ENCODE data around the gene ERGIC1. TPM values are rescaled to one million over a fixed set of nuclear protein-coding genes. Genes with fewer than 3 reads are reported as not detected.
A peak's percentile ranks its signal among the peaks of the same experiment; 100 is the strongest.

ERGIC1 gene
- total RNA-seq, 1 donor from 2014 or later: 177 TPM

DNA sequence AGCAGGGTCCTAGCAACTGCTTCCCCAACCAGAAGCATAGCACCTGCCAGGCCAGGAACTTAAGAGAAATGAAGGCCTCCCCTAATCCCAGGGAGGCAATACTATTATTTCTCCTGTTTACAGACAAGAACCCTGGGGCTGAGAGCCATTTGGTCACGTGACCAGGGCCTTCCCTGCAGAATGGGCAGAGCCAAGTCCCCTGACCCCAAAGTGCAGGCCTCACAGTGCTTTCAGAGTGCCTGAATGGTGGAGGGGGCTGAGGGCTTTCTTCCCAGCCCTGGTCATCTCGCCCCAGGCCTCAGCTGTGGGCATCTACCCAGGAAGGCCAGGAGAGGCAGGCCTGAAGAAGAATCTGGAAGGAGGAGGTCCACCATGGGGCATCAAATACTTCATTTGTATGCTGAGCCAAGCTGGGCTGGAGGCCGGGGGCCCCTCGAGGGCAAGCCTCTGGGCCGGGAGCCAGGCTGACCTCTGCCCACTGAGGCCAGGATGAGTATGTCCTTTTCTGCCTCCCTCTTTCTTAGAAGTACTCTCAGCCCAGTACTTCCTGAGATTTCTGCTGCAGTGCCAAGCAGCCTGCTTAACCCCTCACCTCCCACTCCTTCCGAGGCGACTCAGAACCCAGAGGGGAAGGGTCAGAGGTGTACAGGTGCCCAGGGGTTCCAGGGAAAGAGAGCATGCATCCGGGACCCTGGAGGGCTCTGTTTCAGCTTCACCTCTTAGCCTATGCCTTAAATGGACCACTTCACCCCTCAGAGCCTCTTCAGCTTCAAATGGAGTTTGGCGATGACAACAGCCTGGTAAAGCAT lies 44.2 kb upstream of the ERGIC1 start:
- TF ChIP-seq, protein P1, sequence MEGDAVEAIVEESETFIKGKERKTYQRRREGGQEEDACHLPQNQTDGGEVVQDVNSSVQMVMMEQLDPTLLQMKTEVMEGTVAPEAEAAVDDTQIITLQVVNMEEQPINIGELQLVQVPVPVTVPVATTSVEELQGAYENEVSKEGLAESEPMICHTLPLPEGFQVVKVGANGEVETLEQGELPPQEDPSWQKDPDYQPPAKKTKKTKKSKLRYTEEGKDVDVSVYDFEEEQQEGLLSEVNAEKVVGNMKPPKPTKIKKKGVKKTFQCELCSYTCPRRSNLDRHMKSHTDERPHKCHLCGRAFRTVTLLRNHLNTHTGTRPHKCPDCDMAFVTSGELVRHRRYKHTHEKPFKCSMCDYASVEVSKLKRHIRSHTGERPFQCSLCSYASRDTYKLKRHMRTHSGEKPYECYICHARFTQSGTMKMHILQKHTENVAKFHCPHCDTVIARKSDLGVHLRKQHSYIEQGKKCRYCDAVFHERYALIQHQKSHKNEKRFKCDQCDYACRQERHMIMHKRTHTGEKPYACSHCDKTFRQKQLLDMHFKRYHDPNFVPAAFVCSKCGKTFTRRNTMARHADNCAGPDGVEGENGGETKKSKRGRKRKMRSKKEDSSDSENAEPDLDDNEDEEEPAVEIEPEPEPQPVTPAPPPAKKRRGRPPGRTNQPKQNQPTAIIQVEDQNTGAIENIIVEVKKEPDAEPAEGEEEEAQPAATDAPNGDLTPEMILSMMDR (IDR thresholded peaks at IDR 0.05): no peak
- no peaks in the 10 kb centered on the region for H3K27me3 ChIP-seq (ENCODE audit: low read depth)
- no peaks in the 10 kb centered on the region for H3K36me3 ChIP-seq
- peak overlapping the region; percentile 82 for H3K27ac ChIP-seq
- H3K9me3 ChIP-seq: no peaks in the 10 kb centered on the region
- H3K4me1 ChIP-seq: peaks cover 57% of the 10 kb centered on the region
- H3K4me3 ChIP-seq: no peak overlapping the region
- DNase-seq (peak; percentile 80), ATAC-seq (peak; percentile 76 to 78)
- intact Hi-C loops (cut with DNase I): no loop called here

DNA sequence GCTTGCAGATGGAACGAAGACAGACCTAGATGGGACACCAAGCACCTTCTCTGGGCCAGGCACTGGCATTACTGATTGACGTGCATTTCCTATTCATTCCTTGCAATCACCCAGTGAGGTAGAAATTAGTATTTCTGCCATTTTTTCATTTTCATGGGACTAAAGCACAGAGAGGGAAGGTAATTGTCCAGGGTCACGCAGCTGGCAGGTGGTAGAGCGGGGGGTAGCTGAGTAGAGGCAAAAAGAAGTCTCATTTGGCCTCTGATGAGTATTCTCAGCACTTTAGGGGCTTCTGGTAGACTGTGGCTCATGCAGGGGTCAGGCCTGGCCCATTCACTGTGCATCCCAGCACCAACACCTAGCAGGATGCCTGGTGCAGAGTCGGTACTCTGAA lies 43.6 kb upstream of the ERGIC1 start:
- H3K4me3 ChIP-seq: no peak overlapping the region
- intact Hi-C loops (cut with DNase I): no loop called here
- TF ChIP-seq, protein P1 (IDR thresholded peaks at IDR 0.05): no peak
- DNase-seq: peak; percentile 21
- H3K9me3 ChIP-seq: no peaks in the 10 kb centered on the region
- H3K4me1 ChIP-seq: peaks cover 63% of the 10 kb centered on the region
- H3K27me3 ChIP-seq (ENCODE audit: low read depth): no peaks in the 10 kb centered on the region
- no peaks in the 10 kb centered on the region for H3K36me3 ChIP-seq
- no peak for ATAC-seq
- H3K27ac ChIP-seq: no peak overlapping the region

DNA sequence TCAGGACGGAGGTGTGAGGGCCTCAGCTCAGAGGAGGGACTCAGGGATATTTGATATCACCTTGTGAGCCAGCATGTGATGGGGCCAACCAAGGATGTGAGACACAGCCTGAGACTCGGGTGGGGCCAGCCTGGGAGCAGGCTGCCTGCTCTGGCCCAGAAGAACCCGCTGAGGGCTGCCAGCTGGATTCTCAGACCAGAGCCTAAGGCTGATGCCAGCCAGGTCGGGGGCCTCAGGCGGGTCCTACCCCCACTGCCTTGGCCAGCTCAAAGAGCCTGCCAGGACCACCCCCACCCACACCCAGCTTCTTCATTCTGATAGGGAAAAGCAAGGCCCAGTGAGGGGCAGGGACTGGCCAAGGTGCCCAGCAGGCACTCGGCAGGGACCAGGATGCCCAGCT lies 42.8 kb upstream of the ERGIC1 start:
- DNase-seq: peak; percentile 40
- H3K9me3 ChIP-seq: no peaks in the 10 kb centered on the region
- H3K27ac ChIP-seq: peak overlapping the region; percentile 2
- ATAC-seq: no peak
- H3K36me3 ChIP-seq: no peaks in the 10 kb centered on the region
- H3K4me1 ChIP-seq: peaks cover 71% of the 10 kb centered on the region
- no peaks in the 10 kb centered on the region for H3K27me3 ChIP-seq (ENCODE audit: low read depth)
- TF ChIP-seq, protein P1 (IDR thresholded peaks at IDR 0.05): no peak
- no peak overlapping the region for H3K4me3 ChIP-seq
- intact Hi-C loops (cut with DNase I): no loop called here

DNA sequence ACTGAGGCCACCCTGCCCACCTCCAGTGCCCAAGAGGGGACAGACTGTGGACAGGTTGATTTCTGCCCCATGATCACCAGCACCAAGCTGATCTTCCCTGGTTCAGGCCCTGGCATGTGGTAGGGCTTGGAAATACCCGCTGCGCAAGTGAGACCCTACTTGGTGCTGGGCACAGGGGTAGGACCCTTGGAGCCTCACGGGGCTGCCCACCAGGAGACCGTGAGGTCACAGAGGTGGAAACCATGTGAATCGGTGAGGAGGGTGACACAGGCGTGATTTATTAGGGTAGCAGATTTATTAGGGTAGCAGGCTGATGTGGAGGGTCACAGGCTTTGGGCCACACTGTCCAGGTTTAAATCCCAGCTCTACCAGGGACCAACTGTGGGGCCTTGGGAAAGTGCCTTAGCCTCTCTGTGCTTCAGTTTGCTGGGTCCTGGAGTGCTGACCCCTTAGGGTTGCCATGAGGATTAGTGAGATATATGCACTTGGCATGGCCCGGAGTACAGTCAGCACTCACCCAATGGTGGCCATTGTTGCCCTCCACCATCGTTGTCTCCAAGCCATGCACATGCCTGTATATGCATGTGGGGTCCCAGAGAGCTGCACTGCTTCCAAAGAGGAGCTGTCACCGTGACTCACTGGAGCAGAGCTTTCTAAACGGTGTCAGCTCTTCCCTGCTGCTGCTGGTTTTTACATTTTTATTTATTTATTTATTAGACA lies 42.2 kb upstream of the ERGIC1 start:
- no peaks in the 10 kb centered on the region for H3K36me3 ChIP-seq
- no peaks in the 10 kb centered on the region for H3K9me3 ChIP-seq
- intact Hi-C loops (cut with DNase I): no loop called here
- ATAC-seq: no peak
- H3K27ac ChIP-seq: peak overlapping the region; percentile 2
- H3K4me3 ChIP-seq: no peak overlapping the region
- no peak for DNase-seq
- H3K27me3 ChIP-seq (ENCODE audit: low read depth): no peaks in the 10 kb centered on the region
- H3K4me1 ChIP-seq: peaks cover 75% of the 10 kb centered on the region
- TF ChIP-seq, protein P1 (IDR thresholded peaks at IDR 0.05): no peak

DNA sequence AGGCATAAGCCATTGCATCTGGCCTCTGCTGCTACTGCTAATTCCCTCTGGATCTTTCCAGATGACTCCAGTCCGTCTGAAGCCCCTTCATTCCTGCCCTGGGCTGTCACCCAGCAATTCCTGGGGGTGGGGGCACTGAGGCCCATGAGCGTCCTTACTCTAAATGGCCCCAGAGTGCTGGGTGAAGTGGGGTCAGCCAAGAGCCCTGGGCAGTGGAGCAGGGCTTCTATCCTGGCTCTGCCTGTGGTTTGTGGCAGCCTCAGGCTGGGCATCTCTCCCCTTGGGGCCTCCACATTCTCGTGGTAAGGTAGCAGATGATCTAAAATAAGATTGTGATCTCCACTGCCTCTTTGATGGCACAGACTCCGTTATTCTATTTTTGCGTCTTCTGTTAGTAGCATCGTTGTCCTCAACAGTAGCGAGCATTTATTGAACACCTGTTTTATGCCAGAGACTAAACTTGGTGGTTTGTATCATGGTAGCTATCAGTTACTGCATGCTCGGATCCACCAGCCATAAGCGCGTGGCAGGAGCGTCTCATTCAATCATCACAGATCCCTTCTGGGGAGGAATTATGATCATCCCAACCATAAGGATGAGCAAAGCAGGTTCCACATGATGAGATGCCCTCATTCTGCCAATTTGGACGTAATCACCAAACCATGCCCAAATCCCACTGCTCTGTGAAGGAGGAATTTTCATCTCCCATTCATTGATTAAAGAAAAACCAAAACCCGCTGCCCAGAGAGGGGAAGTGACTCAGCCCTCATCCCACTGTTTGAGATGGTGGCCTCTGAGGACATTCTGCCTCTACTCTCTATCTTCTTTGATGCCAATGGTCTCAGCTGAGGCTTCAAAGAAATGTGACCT lies 41.1 kb upstream of the ERGIC1 start:
- TF ChIP-seq, protein P1 (IDR thresholded peaks at IDR 0.05): no peak
- no peak overlapping the region for H3K4me3 ChIP-seq
- intact Hi-C loops (cut with DNase I): no loop called here
- no peaks in the 10 kb centered on the region for H3K9me3 ChIP-seq
- peak overlapping the region; percentile 70 for H3K27ac ChIP-seq
- H3K36me3 ChIP-seq: no peaks in the 10 kb centered on the region
- DNase-seq: peak; percentile 21
- no peaks in the 10 kb centered on the region for H3K27me3 ChIP-seq (ENCODE audit: low read depth)
- no peak for ATAC-seq
- peaks cover 77% of the 10 kb centered on the region for H3K4me1 ChIP-seq
